HepG2 (cell line): Measurements from ENCODE around the gene RIPOR1. TPM values are rescaled to one million over a fixed set of nuclear protein-coding genes. Genes with fewer than 3 reads are reported as not detected.

Source experiments
- GATAD1 ChIP-seq: IDR thresholded peaks from 2 replicates; pipeline ENCODE4 v1.6.1; 2016; ENCODE audit warnings: missing genetic modification reagents, missing compliant biosample characterization
- MEIS2 ChIP-seq: sonication (generic); formaldehyde crosslinking; IDR thresholded peaks from 2 replicates; pipeline ENCODE4 v1.9.0; 2021; ENCODE audit warnings: mild to moderate bottlenecking, missing genetic modification reagents
- NR2F1 ChIP-seq, 2 experiments: fragments of 450-650 bp in 1 of 2; formaldehyde crosslinking in 1 of 2; IDR thresholded peaks; 2 replicates each; pipeline versions ENCODE4 v1.5.0 to v1.6.1; 2016 to 2020; ENCODE audit warnings: mild to moderate bottlenecking in 1 of 2, missing compliant biosample characterization in 1 of 2, missing genetic modification reagents in 1 of 2, moderate library complexity in 1 of 2
- TSC22D2 ChIP-seq: sonication (generic); formaldehyde crosslinking; IDR thresholded peaks from 2 replicates; pipeline ENCODE4 v1.5.1; 2020; ENCODE audit warnings: missing genetic modification reagents, mild to moderate bottlenecking, borderline replicate concordance
- ZBTB38 ChIP-seq: sonication (generic); formaldehyde crosslinking; IDR thresholded peaks from 2 replicates; pipeline ENCODE4 v1.5.1; 2020; ENCODE audit warnings: mild to moderate bottlenecking, missing genetic modification reagents
- ZBTB7B ChIP-seq: sonication (generic); formaldehyde crosslinking; IDR thresholded peaks from 2 replicates; pipeline ENCODE4 v1.4.0; 2020; ENCODE audit warnings: missing genetic modification reagents
- ZC3H4 ChIP-seq: sonication (generic); formaldehyde crosslinking; IDR thresholded peaks from 2 replicates; pipeline ENCODE4 v1.4.0; 2020; ENCODE audit warnings: missing genetic modification reagents, borderline replicate concordance
- ZNF570 ChIP-seq: sonication (generic); formaldehyde crosslinking; IDR thresholded peaks from 2 replicates; pipeline ENCODE4 v1.4.0; 2020; ENCODE audit warnings: mild to moderate bottlenecking, missing genetic modification reagents, borderline replicate concordance
- polyA plus RNA-seq, 8 experiments: library from polyadenylated mRNA; depleted of rRNA in 3 of 8; stranded (reverse) in 7 of 8; unstranded in 1 of 8; fragments of >200 nt; fragmentation: Illumina TruSeq in 4 of 8; extraction: Trizol in 4 of 8; gene quantifications; 2 replicates each; pipeline versions ENCODE4 v1.2.1 to v1.2.3, GENCODE V29; 2011 to 2016; ENCODE audit warnings: low read depth in 4 of 8, missing spikeins in 1 of 8, mixed read lengths in 1 of 8; ENCODE audit not compliant: insufficient read depth in 1 of 8
- total RNA-seq, 5 experiments: library from RNA; depleted of rRNA; stranded (reverse); fragments of >200 nt; fragmentation: Illumina TruSeq; extraction: Trizol; gene quantifications; 2 replicates each; pipeline ENCODE4 v1.2.3, GENCODE V29; 2016; ENCODE audit warnings: low read depth in 1 of 5
- TF ChIP-seq, protein P1 (sequence below), 2 experiments: fragments of 450-650 bp in 1 of 2; sonication (generic) in 1 of 2; formaldehyde crosslinking; IDR thresholded peaks; 2 replicates each; pipeline versions ENCODE4 v1.5.0 to v1.8.0; 2020 to 2022; ENCODE audit warnings: mild to moderate bottlenecking in 1 of 2, missing genetic modification reagents in 1 of 2
- TF ChIP-seq, protein P2 (sequence below): sonication (generic); formaldehyde crosslinking; IDR thresholded peaks from 2 replicates; pipeline ENCODE4 v1.8.1; 2023; ENCODE audit warnings: mild to moderate bottlenecking, moderate library complexity, missing genetic modification reagents
- TF ChIP-seq, protein P3 (sequence below): sonication (generic); formaldehyde crosslinking; IDR thresholded peaks from 2 replicates; pipeline ENCODE4 v1.4.0; 2020; ENCODE audit warnings: missing genetic modification reagents, borderline replicate concordance
- TF ChIP-seq, protein P4 (sequence below): sonication (generic); formaldehyde crosslinking; IDR thresholded peaks from 2 replicates; pipeline ENCODE4 v1.4.0; 2020; ENCODE audit warnings: missing genetic modification reagents
- TF ChIP-seq, protein P5 (sequence below): sonication (generic); formaldehyde crosslinking; IDR thresholded peaks from 2 replicates; pipeline ENCODE4 v1.4.0; 2020; ENCODE audit warnings: mild to moderate bottlenecking, missing genetic modification reagents

Gene RIPOR1
- total and polyA plus RNA-seq, 2 of the 13 experiments (the other 11 are each of a cell fraction or from before 2014, with no cell fraction given): 4.6 to 8.1 TPM

DNA sequence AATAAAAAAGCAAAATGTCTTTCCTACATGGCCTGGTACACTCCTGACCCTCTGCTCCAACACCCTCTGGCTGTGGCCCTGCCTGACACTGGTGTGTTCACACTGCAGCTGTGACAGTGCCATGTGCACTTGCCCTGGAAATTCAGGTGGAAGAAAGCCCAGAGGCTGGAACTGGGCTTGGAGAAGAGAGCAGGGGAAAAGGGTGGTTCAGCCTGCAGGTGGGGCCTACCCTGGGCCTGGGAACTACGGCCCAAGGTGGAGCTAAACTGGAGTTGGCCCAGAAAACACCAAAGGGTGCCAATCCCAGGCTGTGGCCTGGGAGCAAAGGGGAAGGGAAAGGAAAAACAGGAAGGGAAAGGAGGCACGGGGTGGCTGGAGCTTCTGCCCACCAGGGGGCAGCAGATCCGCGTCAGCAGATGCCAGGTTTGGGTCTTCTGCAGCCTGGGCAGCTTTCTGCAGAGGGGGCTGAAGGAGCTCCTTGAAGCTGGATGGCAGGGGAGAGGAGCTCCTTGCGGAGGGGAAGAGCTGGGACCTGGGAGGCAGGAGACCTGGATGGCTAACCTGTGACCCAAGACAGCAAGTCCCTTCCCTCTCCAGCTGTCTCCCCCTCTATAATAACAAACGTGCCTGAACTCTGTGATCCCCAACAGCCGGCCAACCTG, 18.3 kb downstream of the RIPOR1 start (continued):
- TF ChIP-seq ZNF570 (no peak), TSC22D2 (CRISPR knock-in tag) (no peak), GATAD1 (CRISPR knock-in tag) (0 out of 2 replicates have a peak, but pooled peaks have one; percentile 38), ZC3H4 (CRISPR knock-in tag) (no peak), NR2F1 (CRISPR knock-in tag; IDR thresholded peaks at IDR 0.05) (no peak), MEIS2 (CRISPR knock-in tag) (peak; percentile 41; the same call in 1 of the 2 replicates), ZBTB38 (CRISPR knock-in tag) (no peak), ZBTB7B (CRISPR knock-in tag) (0 out of 2 replicates have a peak, but pooled peaks have one; percentile 46)
- TF ChIP-seq, protein P1, sequence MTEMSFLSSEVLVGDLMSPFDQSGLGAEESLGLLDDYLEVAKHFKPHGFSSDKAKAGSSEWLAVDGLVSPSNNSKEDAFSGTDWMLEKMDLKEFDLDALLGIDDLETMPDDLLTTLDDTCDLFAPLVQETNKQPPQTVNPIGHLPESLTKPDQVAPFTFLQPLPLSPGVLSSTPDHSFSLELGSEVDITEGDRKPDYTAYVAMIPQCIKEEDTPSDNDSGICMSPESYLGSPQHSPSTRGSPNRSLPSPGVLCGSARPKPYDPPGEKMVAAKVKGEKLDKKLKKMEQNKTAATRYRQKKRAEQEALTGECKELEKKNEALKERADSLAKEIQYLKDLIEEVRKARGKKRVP (CRISPR knock-in tag; IDR thresholded peaks at IDR 0.05): no peak
- TF ChIP-seq, protein P2, sequence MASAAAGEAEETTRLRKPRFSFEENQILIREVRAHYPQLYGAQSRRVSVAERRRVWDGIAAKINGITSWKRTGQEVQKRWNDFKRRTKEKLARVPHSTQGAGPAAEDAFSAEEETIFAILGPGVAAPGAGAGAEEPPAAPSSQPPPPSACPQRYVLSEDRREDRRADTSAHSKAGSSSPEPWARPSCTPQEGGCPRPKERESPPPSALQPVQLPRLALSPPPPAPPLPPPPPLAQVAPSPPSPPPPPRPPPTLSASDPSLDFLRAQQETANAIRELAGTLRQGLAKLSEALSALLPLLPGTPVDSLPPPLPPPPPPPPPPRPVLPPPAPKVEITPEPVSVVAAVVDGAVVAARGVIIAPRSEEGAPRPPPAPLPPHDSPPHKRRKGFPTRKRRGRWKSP (CRISPR knock-in tag): 0 out of 2 replicates have a peak, but pooled peaks have one; percentile 67
- TF ChIP-seq, protein P3, sequence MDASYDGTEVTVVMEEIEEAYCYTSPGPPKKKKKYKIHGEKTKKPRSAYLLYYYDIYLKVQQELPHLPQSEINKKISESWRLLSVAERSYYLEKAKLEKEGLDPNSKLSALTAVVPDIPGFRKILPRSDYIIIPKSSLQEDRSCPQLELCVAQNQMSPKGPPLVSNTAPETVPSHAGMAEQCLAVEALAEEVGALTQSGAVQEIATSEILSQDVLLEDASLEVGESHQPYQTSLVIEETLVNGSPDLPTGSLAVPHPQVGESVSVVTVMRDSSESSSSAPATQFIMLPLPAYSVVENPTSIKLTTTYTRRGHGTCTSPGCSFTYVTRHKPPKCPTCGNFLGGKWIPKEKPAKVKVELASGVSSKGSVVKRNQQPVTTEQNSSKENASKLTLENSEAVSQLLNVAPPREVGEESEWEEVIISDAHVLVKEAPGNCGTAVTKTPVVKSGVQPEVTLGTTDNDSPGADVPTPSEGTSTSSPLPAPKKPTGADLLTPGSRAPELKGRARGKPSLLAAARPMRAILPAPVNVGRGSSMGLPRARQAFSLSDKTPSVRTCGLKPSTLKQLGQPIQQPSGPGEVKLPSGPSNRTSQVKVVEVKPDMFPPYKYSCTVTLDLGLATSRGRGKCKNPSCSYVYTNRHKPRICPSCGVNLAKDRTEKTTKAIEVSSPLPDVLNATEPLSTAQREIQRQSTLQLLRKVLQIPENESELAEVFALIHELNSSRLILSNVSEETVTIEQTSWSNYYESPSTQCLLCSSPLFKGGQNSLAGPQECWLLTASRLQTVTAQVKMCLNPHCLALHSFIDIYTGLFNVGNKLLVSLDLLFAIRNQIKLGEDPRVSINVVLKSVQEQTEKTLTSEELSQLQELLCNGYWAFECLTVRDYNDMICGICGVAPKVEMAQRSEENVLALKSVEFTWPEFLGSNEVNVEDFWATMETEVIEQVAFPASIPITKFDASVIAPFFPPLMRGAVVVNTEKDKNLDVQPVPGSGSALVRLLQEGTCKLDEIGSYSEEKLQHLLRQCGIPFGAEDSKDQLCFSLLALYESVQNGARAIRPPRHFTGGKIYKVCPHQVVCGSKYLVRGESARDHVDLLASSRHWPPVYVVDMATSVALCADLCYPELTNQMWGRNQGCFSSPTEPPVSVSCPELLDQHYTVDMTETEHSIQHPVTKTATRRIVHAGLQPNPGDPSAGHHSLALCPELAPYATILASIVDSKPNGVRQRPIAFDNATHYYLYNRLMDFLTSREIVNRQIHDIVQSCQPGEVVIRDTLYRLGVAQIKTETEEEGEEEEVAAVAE: peak; percentile 46; the same call in 1 of the 2 replicates
- TF ChIP-seq, protein P4, sequence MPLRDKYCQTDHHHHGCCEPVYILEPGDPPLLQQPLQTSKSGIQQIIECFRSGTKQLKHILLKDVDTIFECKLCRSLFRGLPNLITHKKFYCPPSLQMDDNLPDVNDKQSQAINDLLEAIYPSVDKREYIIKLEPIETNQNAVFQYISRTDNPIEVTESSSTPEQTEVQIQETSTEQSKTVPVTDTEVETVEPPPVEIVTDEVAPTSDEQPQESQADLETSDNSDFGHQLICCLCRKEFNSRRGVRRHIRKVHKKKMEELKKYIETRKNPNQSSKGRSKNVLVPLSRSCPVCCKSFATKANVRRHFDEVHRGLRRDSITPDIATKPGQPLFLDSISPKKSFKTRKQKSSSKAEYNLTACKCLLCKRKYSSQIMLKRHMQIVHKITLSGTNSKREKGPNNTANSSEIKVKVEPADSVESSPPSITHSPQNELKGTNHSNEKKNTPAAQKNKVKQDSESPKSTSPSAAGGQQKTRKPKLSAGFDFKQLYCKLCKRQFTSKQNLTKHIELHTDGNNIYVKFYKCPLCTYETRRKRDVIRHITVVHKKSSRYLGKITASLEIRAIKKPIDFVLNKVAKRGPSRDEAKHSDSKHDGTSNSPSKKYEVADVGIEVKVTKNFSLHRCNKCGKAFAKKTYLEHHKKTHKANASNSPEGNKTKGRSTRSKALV: no peak
- TF ChIP-seq, protein P5, sequence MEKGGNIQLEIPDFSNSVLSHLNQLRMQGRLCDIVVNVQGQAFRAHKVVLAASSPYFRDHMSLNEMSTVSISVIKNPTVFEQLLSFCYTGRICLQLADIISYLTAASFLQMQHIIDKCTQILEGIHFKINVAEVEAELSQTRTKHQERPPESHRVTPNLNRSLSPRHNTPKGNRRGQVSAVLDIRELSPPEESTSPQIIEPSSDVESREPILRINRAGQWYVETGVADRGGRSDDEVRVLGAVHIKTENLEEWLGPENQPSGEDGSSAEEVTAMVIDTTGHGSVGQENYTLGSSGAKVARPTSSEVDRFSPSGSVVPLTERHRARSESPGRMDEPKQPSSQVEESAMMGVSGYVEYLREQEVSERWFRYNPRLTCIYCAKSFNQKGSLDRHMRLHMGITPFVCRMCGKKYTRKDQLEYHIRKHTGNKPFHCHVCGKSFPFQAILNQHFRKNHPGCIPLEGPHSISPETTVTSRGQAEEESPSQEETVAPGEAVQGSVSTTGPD (CRISPR knock-in tag): no peak
